A549 (cell line): Measurements from ENCODE around the gene UNKL. TPM values are rescaled to one million over a fixed set of nuclear protein-coding genes. Genes with fewer than 3 reads are reported as not detected.
A peak's percentile ranks its signal among the peaks of the same experiment; 100 is the strongest.

Experiments used
- ATAC-seq, 2 experiments: fragments of 200-7000 bp in 1 of 2; fragments of >200 bp in 1 of 2; cut with Nextera tagmentation in 1 of 2; cut with Tn5 transposase in 1 of 2; 3 replicates each; pipeline versions ENCODE4 v1.8.0 to v1.9.1; 2018 to 2020; ENCODE audit warnings: mild to moderate bottlenecking in 1 of 2, moderate library complexity in 1 of 2
- CTCF ChIA-PET: fragments of 300-600 bp; sonication (Branson Sonifier 250); formaldehyde crosslinking; extraction: SDS; loops from one replicate; lab custom pipeline; 2021; ENCODE audit warnings: antibody characterized with exemption, inconsistent platforms; lab: Yijun Ruan, JAX
- POLR2A ChIA-PET: fragments of 350-600 bp; formaldehyde crosslinking; extraction: SDS; loops from one replicate; lab custom pipeline; 2021; ENCODE audit warnings: antibody characterized with exemption, inconsistent platforms; lab: Yijun Ruan, JAX
- DNase-seq, 2 experiments: peaks; one replicate each; pipeline versions ENCODE4 v3.0.0 to v3.0.0-alpha.2; 2011 to 2016; ENCODE audit warnings: low read depth in 1 of 2, low spot score in 1 of 2
- FAIRE-seq: peaks from 2 replicates; lab custom pipeline; 2011; peaks lifted over from hg19 to GRCh38; lab: Jason Lieb, UNC
- H3K27ac ChIP-seq, 2 experiments: fragments of >200 bp; sonication (Bioruptor Twin); formaldehyde crosslinking; 3 replicates each; pipeline ENCODE4 v1.5.1; 2016 to 2017
- H3K4me1 ChIP-seq: fragments of >200 bp; sonication (Bioruptor Twin); formaldehyde crosslinking; 3 replicates; pipeline ENCODE4 v1.6.1; 2016
- H3K4me2 ChIP-seq: fragments of >200 bp; sonication (Bioruptor Twin); formaldehyde crosslinking; 3 replicates; pipeline ENCODE4 v1.6.1; 2016
- H3K4me3 ChIP-seq: fragments of >200 bp; sonication (Bioruptor Twin); formaldehyde crosslinking; 3 replicates; pipeline ENCODE4 v1.5.1; 2016
- H3K9me3 ChIP-seq: fragments of >200 bp; sonication (Bioruptor Twin); formaldehyde crosslinking; 3 replicates; pipeline ENCODE4 v1.6.1; 2016
- CEBPB ChIP-seq, 2 experiments: fragments of >200 bp in 1 of 2; sonication (Bioruptor Twin) in 1 of 2; formaldehyde crosslinking in 1 of 2; IDR thresholded peaks; 2 replicates each; pipeline ENCODE4 v1.6.1; 2012 to 2016
- CHD2 ChIP-seq: fragments of 150-350 bp; IDR thresholded peaks from 2 replicates; pipeline ENCODE4 v1.6.1; 2014; ENCODE audit warnings: low read length; ENCODE audit not compliant: partially characterized antibody
- CHD4 ChIP-seq: fragments of 200-600 bp; sonication (generic); IDR thresholded peaks from 2 replicates; pipeline ENCODE4 v1.6.1; 2016; ENCODE audit warnings: antibody characterized with exemption, mild to moderate bottlenecking, borderline replicate concordance
- EHF ChIP-seq: fragments of 250-450 bp; sonication (Bioruptor Pico); IDR thresholded peaks from 2 replicates; pipeline ENCODE4 v1.5.0; 2020; ENCODE audit warnings: mild to moderate bottlenecking
- GATA3 ChIP-seq: IDR thresholded peaks from 2 replicates; pipeline ENCODE4 v1.6.1; 2012; ENCODE audit warnings: borderline replicate concordance
- HOXB5 ChIP-seq: fragments of 250-450 bp; sonication (Bioruptor Pico); IDR thresholded peaks from 2 replicates; pipeline ENCODE4 v1.5.0; 2020; ENCODE audit warnings: mild to moderate bottlenecking, moderate library complexity
- JUNB ChIP-seq: fragments of >200 bp; sonication (Bioruptor Twin); formaldehyde crosslinking; IDR thresholded peaks from 2 replicates; pipeline ENCODE4 v1.6.1; 2016
- KDM1A ChIP-seq: fragments of 200-600 bp; sonication (generic); IDR thresholded peaks from 2 replicates; pipeline ENCODE4 v1.6.1; 2016; ENCODE audit warnings: low read depth, mild to moderate bottlenecking
- MAFK ChIP-seq: fragments of 450-650 bp; IDR thresholded peaks from 2 replicates; pipeline ENCODE4 v1.6.1; 2014; ENCODE audit not compliant: partially characterized antibody
- MAX ChIP-seq: IDR thresholded peaks from 2 replicates; pipeline ENCODE4 v1.6.1; 2012
- MAZ ChIP-seq: fragments of 150-350 bp; IDR thresholded peaks from 2 replicates; pipeline ENCODE4 v1.6.1; 2014; ENCODE audit warnings: antibody characterized with exemption, low read depth, low read length, borderline replicate concordance
- MYC ChIP-seq: IDR thresholded peaks from 2 replicates; pipeline ENCODE4 v1.6.1; 2012; ENCODE audit warnings: mild to moderate bottlenecking, inconsistent platforms, low read length, improper control_type of control experiment, borderline replicate concordance
- NFE2L2 ChIP-seq: fragments of 150-350 bp; conservative IDR thresholded peaks from 2 replicates; pipeline ENCODE4 v1.6.1; 2014; ENCODE audit warnings: low read length
- NPAS2 ChIP-seq: fragments of 250-450 bp; sonication (Bioruptor Pico); IDR thresholded peaks from 2 replicates; pipeline ENCODE4 v1.8.0; 2022; ENCODE audit warnings: mild to moderate bottlenecking, moderate library complexity, borderline replicate concordance
- NR3C1 ChIP-seq: fragments of >200 bp; sonication (Bioruptor Twin); formaldehyde crosslinking; IDR thresholded peaks from 3 replicates; pipeline ENCODE4 v1.6.1; 2017
- PBX3 ChIP-seq: IDR thresholded peaks from 2 replicates; pipeline ENCODE4 v1.6.1; 2012
- PHF8 ChIP-seq: fragments of 200-600 bp; sonication (generic); IDR thresholded peaks from 2 replicates; pipeline ENCODE4 v1.6.1; 2016; ENCODE audit warnings: low read depth, mild to moderate bottlenecking, antibody characterized with exemption, moderate library complexity, borderline replicate concordance
- RAD21 ChIP-seq, 2 experiments: fragments of >200 bp in 1 of 2; sonication (Bioruptor Twin) in 1 of 2; formaldehyde crosslinking in 1 of 2; IDR thresholded peaks in 1 of 2; conservative IDR thresholded peaks in 1 of 2; 2 replicates in 1 of 2; 3 replicates in 1 of 2; pipeline ENCODE4 v1.6.1; 2012 to 2018; ENCODE audit warnings: inconsistent platforms in 1 of 2
- RFX5 ChIP-seq: fragments of 450-650 bp; IDR thresholded peaks from 2 replicates; pipeline ENCODE4 v1.7.1; 2014; ENCODE audit warnings: antibody characterized with exemption, mild to moderate bottlenecking, moderate library complexity
- RNF2 ChIP-seq: fragments of 200-600 bp; sonication (generic); IDR thresholded peaks from 2 replicates; pipeline ENCODE4 v1.6.1; 2016; ENCODE audit warnings: low read depth, mild to moderate bottlenecking, antibody characterized with exemption, moderate library complexity, borderline replicate concordance
- SREBF2 ChIP-seq: fragments of 450-650 bp; IDR thresholded peaks from 2 replicates; pipeline ENCODE4 v1.6.1; 2014; ENCODE audit warnings: mild to moderate bottlenecking, moderate library complexity
- WGBS: methylation state at CpG from one replicate; pipeline ENCODE4 v1.1.6; 2017; ENCODE audit errors: missing lambda C conversion rate; 5-methylcytosine and 5-hydroxymethylcytosine counted together
- polyA plus RNA-seq, 4 experiments: library from polyadenylated mRNA; depleted of rRNA in 3 of 4; stranded (reverse); fragments of >200 nt; fragmentation: RNase III in 1 of 4; extraction: RNeasy Plus Mini Kit Qiagen cat#74134 plus additional on column Dnase treatment in 1 of 4; gene quantifications; 2 replicates in 3 of 4; 3 replicates in 1 of 4; pipeline ENCODE4 v1.2.3, GENCODE V29; 2011 to 2017
- TF ChIP-seq, protein P1 (sequence below): fragments of 250-450 bp; sonication (Bioruptor Pico); IDR thresholded peaks from 2 replicates; pipeline ENCODE4 v1.5.0; 2021; ENCODE audit warnings: mild to moderate bottlenecking, moderate library complexity, borderline replicate concordance

Gene UNKL
- polyA plus RNA-seq, 2 of the 4 experiments (the other 2 are of a cell fraction) = 20.7 to 37.6 TPM

DNA sequence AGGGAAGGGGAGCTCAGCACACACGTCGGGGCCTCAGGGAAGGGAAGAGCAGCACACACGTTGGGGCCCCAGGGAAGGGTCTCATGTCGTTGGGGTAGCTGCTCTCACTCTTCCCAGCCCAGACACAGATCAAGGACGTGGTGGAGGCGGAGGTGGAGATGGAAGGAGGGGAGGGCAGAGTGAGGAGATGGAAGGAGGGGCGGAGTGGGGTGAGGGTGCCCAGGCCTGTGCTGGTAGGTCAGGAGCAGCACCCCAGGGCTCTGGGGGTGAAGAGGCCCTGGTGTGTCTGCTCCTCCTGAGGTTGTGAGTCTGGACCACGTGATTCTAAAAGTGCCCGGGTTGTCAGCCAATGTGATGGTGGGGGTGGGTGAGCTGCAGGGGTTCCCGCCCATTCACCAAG lies 45.5 kb upstream of the UNKL start:
- Histone ChIP-seq H3K9me3 (no peaks in the 10 kb centered on the region), H3K4me1 (no peaks in the 10 kb centered on the region), H3K27ac (no peak overlapping the region), H3K4me2 (no peak overlapping the region), H3K4me3 (no peak overlapping the region)
- POLR2A ChIA-PET = interaction anchor here (0.7 kb wide), 1 partner anchor 1561 kb away, joined by 3 read pairs; no protein-coding TSS in a partner anchor
- TF ChIP-seq PBX3 (no peak), SREBF2 (no peak), RNF2 (no peak), MAZ (no peak), GATA3 (no peak), RFX5 (no peak), CHD2 (no peak), EHF (CRISPR knock-in tag) (no peak), RAD21 (conservative IDR thresholded peaks at IDR 0.05 in 1 of 2, IDR thresholded peaks at IDR 0.05 in 1 of 2) (no peak), PHF8 (no peak), NPAS2 (CRISPR knock-in tag) (no peak), CEBPB (IDR thresholded peaks at IDR 0.05) (no peak), HOXB5 (CRISPR knock-in tag) (no peak)
- TF ChIP-seq, protein P1, sequence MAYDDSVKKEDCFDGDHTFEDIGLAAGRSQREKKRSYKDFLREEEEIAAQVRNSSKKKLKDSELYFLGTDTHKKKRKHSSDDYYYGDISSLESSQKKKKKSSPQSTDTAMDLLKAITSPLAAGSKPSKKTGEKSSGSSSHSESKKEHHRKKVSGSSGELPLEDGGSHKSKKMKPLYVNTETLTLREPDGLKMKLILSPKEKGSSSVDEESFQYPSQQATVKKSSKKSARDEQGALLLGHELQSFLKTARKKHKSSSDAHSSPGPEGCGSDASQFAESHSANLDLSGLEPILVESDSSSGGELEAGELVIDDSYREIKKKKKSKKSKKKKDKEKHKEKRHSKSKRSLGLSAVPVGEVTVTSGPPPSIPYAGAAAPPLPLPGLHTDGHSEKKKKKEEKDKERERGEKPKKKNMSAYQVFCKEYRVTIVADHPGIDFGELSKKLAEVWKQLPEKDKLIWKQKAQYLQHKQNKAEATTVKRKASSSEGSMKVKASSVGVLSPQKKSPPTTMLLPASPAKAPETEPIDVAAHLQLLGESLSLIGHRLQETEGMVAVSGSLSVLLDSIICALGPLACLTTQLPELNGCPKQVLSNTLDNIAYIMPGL (CRISPR knock-in tag) = no peak
- 88% methylated on average over 10 of the region's 10 CpGs for WGBS
- FAIRE-seq (no peak), DNase-seq (no peak), ATAC-seq (no peak)
- CTCF ChIA-PET = interaction anchor here (0.9 kb wide), 1 partner anchor 13 kb away, joined by 3 read pairs; no protein-coding TSS in a partner anchor

DNA sequence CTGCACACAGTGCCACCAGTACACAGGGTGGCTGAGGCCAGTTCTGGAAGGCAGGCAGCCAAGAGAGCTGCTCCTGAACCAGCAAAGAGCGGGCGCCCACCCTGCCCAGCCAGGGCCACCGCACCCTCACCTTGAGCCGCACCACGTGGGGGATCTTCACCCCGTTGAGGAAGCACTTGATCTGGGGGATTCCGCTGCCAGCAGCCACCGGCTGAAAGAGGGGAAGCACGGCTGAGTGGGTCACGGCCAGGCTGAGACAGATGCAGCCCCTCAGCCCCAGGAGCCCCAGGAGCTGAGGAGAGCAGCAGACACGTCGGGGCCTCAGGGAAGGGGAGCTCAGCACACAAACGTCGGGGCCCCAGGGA lies 44.5 kb upstream of the UNKL start:
- no peak for TF ChIP-seq NFE2L2
- no peak for TF ChIP-seq CHD4
- no peak for TF ChIP-seq MAX
- no peak for TF ChIP-seq KDM1A
- no peak for TF ChIP-seq RNF2
- TF ChIP-seq MYC = no peak
- TF ChIP-seq MAZ = no peak
- no peak for TF ChIP-seq MAFK
- no peak for TF ChIP-seq NR3C1
- no peak for TF ChIP-seq JUNB
- Histone ChIP-seq H3K4me3 (no peak overlapping the region), H3K4me1 (no peaks in the 10 kb centered on the region), H3K4me2 (no peak overlapping the region), H3K27ac (no peak overlapping the region), H3K9me3 (no peaks in the 10 kb centered on the region)
- CTCF ChIA-PET = interaction anchor here (1.0 kb wide), 1 partner anchor 79 kb away, joined by 5 read pairs; no protein-coding TSS in a partner anchor
- 0 out of 6 replicates have a peak, but pooled peaks of 1 of the 2 experiments have one; percentile 11 for ATAC-seq
- POLR2A ChIA-PET = interaction anchor here (0.6 kb wide), 1 partner anchor 387 kb away, joined by 3 read pairs; no protein-coding TSS in a partner anchor
- no peak for DNase-seq
- 94% methylated on average over 11 of the region's 14 CpGs for WGBS
- FAIRE-seq = no peak
